ENCODE results near the gene HMCN1.

DNA sequence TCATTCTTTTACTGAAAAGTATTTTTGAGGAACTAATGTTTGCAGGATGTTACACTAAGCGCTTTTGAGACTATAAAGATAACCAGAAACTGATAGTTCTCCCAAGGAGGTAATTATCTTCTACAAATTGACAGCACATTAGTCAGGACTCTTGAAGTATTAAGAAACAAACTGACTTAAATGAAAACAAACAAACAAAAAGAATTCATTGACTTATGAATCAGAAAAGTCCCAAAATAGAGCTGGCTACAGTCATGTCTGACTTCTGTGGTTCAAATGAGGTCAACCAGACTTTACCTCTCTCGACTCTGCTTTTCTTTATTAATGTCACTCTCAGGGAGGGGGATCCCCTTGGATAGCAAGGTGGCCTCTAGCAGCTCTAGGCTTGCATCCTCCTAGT, 344.1 kb downstream of the HMCN1 start:
- TF ChIP-seq POLR2A (IDR thresholded peaks at IDR 0.05; ENCODE audit: low read depth) (no peak), EP300 (IDR thresholded peaks at IDR 0.05) (no peak)
- TF ChIP-seq, protein P1, sequence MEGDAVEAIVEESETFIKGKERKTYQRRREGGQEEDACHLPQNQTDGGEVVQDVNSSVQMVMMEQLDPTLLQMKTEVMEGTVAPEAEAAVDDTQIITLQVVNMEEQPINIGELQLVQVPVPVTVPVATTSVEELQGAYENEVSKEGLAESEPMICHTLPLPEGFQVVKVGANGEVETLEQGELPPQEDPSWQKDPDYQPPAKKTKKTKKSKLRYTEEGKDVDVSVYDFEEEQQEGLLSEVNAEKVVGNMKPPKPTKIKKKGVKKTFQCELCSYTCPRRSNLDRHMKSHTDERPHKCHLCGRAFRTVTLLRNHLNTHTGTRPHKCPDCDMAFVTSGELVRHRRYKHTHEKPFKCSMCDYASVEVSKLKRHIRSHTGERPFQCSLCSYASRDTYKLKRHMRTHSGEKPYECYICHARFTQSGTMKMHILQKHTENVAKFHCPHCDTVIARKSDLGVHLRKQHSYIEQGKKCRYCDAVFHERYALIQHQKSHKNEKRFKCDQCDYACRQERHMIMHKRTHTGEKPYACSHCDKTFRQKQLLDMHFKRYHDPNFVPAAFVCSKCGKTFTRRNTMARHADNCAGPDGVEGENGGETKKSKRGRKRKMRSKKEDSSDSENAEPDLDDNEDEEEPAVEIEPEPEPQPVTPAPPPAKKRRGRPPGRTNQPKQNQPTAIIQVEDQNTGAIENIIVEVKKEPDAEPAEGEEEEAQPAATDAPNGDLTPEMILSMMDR (IDR thresholded peaks at IDR 0.05) = no peak

Measured in esophagus muscularis mucosa (tissue), 4 donors.